HepG2 (cell line): Measurements from ENCODE around the gene ZMIZ1. TPM values are rescaled to one million over a fixed set of nuclear protein-coding genes. Genes with fewer than 3 reads are reported as not detected.
A peak's percentile ranks its signal among the peaks of the same experiment; 100 is the strongest.

ENCODE experiments used
- ATAC-seq: fragments of 200-7000 bp; cut with Tn5 transposase; 3 replicates; pipeline ENCODE4 v1.9.1; 2020; ENCODE audit warnings: mild to moderate bottlenecking, moderate library complexity
- BruUV-seq: library from RNA; stranded (reverse); fragments of 400-500 nt; replicated peaks from 2 replicates; lab custom pipeline; 2021; lab: Mats Ljungman, UMichigan
- CTCF ChIA-PET: fragments of 300-600 bp; formaldehyde crosslinking; extraction: SDS; loops from one replicate; lab custom pipeline; 2021; ENCODE audit warnings: low total read pairs, inconsistent platforms, low intra/inter-chr PET ratio; lab: Yijun Ruan, JAX
- POLR2A ChIA-PET: fragments of 350-600 bp; sonication (Branson Sonifier 250); formaldehyde crosslinking; loops from one replicate; lab custom pipeline; 2020; ENCODE audit warnings: antibody characterized with exemption, inconsistent platforms; lab: Yijun Ruan, JAX
- DNase-seq: peaks from one replicate; pipeline ENCODE4 v3.0.0-alpha.2; 2015; ENCODE audit warnings: low spot score
- FAIRE-seq: peaks from 3 replicates; lab custom pipeline; 2011; peaks lifted over from hg19 to GRCh38; lab: Jason Lieb, UNC
- H2AFZ ChIP-seq: one replicate; pipeline ENCODE4 v1.6.1; 2011; ENCODE audit warnings: low read length, inconsistent platforms
- H3K27ac ChIP-seq: fragments of 300-600 bp; 3 replicates; pipeline ENCODE4 v1.8.0; 2011; ENCODE audit warnings: mixed run types, mild to moderate bottlenecking, mixed read lengths, low read length, inconsistent platforms; ENCODE audit not compliant: insufficient read depth; ENCODE audit errors: extremely low read length
- H3K27me3 ChIP-seq, 2 experiments: fragments of 200-600 bp in 1 of 2; 2 replicates in 1 of 2; 3 replicates in 1 of 2; pipeline versions ENCODE4 v1.6.0 to v1.8.0; 2011; ENCODE audit warnings: low read length in 2 of 2, mild to moderate bottlenecking in 2 of 2, moderate library complexity in 2 of 2, inconsistent platforms in 1 of 2; ENCODE audit not compliant: insufficient read depth in 2 of 2, control insufficient read depth in 1 of 2
- H3K36me3 ChIP-seq, 2 experiments: fragments of 200-600 bp in 1 of 2; replicated peaks in 1 of 2; 2 replicates in 1 of 2; 3 replicates in 1 of 2; pipeline versions ENCODE4 v1.5.1 to v1.8.0; 2011; ENCODE audit warnings: low read length in 2 of 2, inconsistent platforms in 1 of 2; ENCODE audit not compliant: insufficient read depth in 2 of 2, control insufficient read depth in 1 of 2
- H3K4me1 ChIP-seq: 2 replicates; pipeline ENCODE4 v1.5.1; 2012; ENCODE audit warnings: low read length, inconsistent platforms; ENCODE audit not compliant: insufficient read depth
- H3K4me2 ChIP-seq: 2 replicates; pipeline ENCODE4 v1.6.0; 2011; ENCODE audit warnings: low read depth, low read length, inconsistent platforms
- H3K4me3 ChIP-seq, 3 experiments: fragments of 200-600 bp in 1 of 3; sonication (generic), shearing (Covaris generic) in 1 of 3; replicated peaks in 1 of 3; 2 replicates each; pipeline ENCODE4 v1.5.1; 2011 to 2016; ENCODE audit warnings: low read length in 3 of 3, inconsistent platforms in 2 of 3, low read depth in 2 of 3, mild to moderate bottlenecking in 2 of 3, control low read depth in 1 of 3, mixed read lengths in 1 of 3; ENCODE audit not compliant: insufficient read depth in 1 of 3
- H3K79me2 ChIP-seq: one replicate; pipeline ENCODE4 v1.6.1; 2011; ENCODE audit warnings: low read length, inconsistent platforms; ENCODE audit not compliant: insufficient read depth
- H3K9ac ChIP-seq: 2 replicates; pipeline ENCODE4 v1.6.0; 2011; ENCODE audit warnings: mild to moderate bottlenecking, low read depth, low read length, inconsistent platforms; ENCODE audit not compliant: insufficient read depth
- H3K9me3 ChIP-seq: 2 replicates; pipeline ENCODE4 v1.5.1; 2012; ENCODE audit warnings: mild to moderate bottlenecking, low read length
- H4K20me1 ChIP-seq: 2 replicates; pipeline ENCODE4 v1.6.0; 2011; ENCODE audit warnings: inconsistent platforms, mild to moderate bottlenecking, low read length, moderate library complexity; ENCODE audit not compliant: insufficient read depth
- AFF4 ChIP-seq: sonication (generic); formaldehyde crosslinking; IDR thresholded peaks from 2 replicates; pipeline ENCODE4 v1.4.0; 2020; ENCODE audit warnings: missing genetic modification reagents
- AGO2 ChIP-seq: fragments of 200-400 bp; formaldehyde crosslinking; optimal IDR thresholded peaks from 2 replicates; pipeline ENCODE3; 2017; ENCODE audit warnings: mild to moderate bottlenecking, low read depth, low read length, moderate library complexity
- WGBS: methylation state at CpG from one replicate; pipeline ENCODE4 v1.1.6; 2017; ENCODE audit warnings: low lambda C conversion rate; 5-methylcytosine and 5-hydroxymethylcytosine counted together
- in situ Hi-C: cut with HindIII; loops from 2 replicates; pipeline ENCODE4 v1.10.0; 2017; ENCODE audit warnings: low pct_unique_long_range_greater_than_20kb; ENCODE audit not compliant: extremely low pct_ligation_motif_present
- intact Hi-C: fragments of 100-400 bp; cut with micrococcal nuclease; formaldehyde crosslinking; loops from one replicate; pipeline ENCODE4 v1.10.0; 2022; ENCODE audit not compliant: unreplicated experiment
- polyA plus RNA-seq, 8 experiments: library from polyadenylated mRNA; depleted of rRNA in 3 of 8; stranded (reverse) in 7 of 8; unstranded in 1 of 8; fragments of >200 nt; fragmentation: Illumina TruSeq in 4 of 8; extraction: Trizol in 4 of 8; gene quantifications; 2 replicates each; pipeline versions ENCODE4 v1.2.1 to v1.2.3, GENCODE V29; 2011 to 2016; ENCODE audit warnings: low read depth in 4 of 8, missing spikeins in 1 of 8, mixed read lengths in 1 of 8; ENCODE audit not compliant: insufficient read depth in 1 of 8
- total RNA-seq, 5 experiments: library from RNA; depleted of rRNA; stranded (reverse); fragments of >200 nt; fragmentation: Illumina TruSeq; extraction: Trizol; gene quantifications; 2 replicates each; pipeline ENCODE4 v1.2.3, GENCODE V29; 2016; ENCODE audit warnings: low read depth in 1 of 5

Gene ZMIZ1
- total and polyA plus RNA-seq, 2 of the 13 experiments (the other 11 are each of a cell fraction or from before 2014, with no cell fraction given): 5.3 to 10.2 TPM

GRCh38 chr10:79241990-79242619 lies 173.3 kb downstream of the ZMIZ1 start:
- DNase-seq: no peak
- no peak overlapping the region for H3K4me3 ChIP-seq

More at GRCh38 chr10:79241990-79242619, 173.3 kb downstream of the ZMIZ1 start:
- H3K4me2 ChIP-seq: no peak overlapping the region
- no peaks in the 10 kb centered on the region for H3K4me1 ChIP-seq
- peaks cover 28% of the 10 kb centered on the region; the same call in 1 of the 2 replicates for H4K20me1 ChIP-seq
- H3K9me3 ChIP-seq: no peaks in the 10 kb centered on the region
- H3K36me3 ChIP-seq: peaks cover 11 to 46% of the 10 kb centered on the region in 2 experiments; a peak in 4 of 5 replicates
- ATAC-seq: no peak
- CTCF ChIA-PET: no interaction called here
- BruUV-seq: no TSS peak
- 93% methylated on average over 36 of the region's 36 CpGs for WGBS
- H3K79me2 ChIP-seq: peaks cover 2% of the 10 kb centered on the region
- H2AFZ ChIP-seq: no peak overlapping the region
- FAIRE-seq: no peak
- intact Hi-C loops (no loop called here), in situ Hi-C loops (no loop called here)
- POLR2A ChIA-PET: no interaction called here
- H3K27me3 ChIP-seq: no peaks in the 10 kb centered on the region
- H3K9ac ChIP-seq: no peak overlapping the region
- H3K27ac ChIP-seq: no peak overlapping the region
- TF ChIP-seq AGO2: peak; percentile 64
- TF ChIP-seq AFF4 (CRISPR knock-in tag): no peak
